NCI-H146 (cell line): Measurements from ENCODE around the gene PARP9.

ENCODE experiments used
- DNase-seq: peaks from one replicate; lab custom pipeline; 2025; lab: John Stamatoyannopoulos, UW

PARP9 gene

GRCh38 chr3:122484985-122485384, 79.1 kb downstream of the PARP9 start:
- no peak for DNase-seq

- no peak for DNase-seq
Observed at GRCh38 chr3:122481390-122481789, 82.7 kb downstream of the PARP9 start.
